ENCODE measurements around the gene SNX33. TPM values are rescaled to one million over a fixed set of nuclear protein-coding genes. Genes with fewer than 3 reads are reported as not detected.

Gene SNX33
- total RNA-seq, 2 experiments from 2014 or later, result 1.1 TPM

DNA sequence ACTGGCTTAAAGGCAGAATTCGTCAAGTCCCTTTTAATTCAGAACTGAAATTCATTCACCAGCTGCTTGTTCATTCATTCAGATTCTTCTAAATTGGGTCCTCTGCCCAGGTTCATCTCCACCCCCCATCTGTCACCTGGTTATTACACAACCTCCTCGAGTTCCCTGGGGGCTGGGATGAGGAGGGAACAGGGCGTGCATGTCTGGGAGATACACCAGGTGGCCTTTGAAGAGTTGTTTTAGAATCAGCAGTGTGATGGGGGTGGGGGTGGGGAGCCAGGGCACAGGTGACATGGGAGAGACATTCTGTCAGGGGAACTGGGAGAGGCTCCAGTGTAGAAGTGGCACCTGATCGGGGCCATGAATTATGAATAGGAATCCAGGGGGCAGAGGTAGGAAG, 8.2 kb downstream of the SNX33 start:
- CTCF ChIA-PET, result no interaction called here
- H3K36me3 Mint-ChIP-seq (ENCODE audit: low read depth), result no peaks in the 10 kb centered on the region
- no peak for DNase-seq
- no peak overlapping the region for H3K27ac Mint-ChIP-seq
- no peaks in the 10 kb centered on the region for H3K27me3 Mint-ChIP-seq (ENCODE audit: low read depth)
- H3K9me3 Mint-ChIP-seq, result no peaks in the 10 kb centered on the region
- peaks cover 12% of the 10 kb centered on the region for H3K4me1 Mint-ChIP-seq (ENCODE audit: low read depth)
- H3K4me3 Mint-ChIP-seq, result no peak overlapping the region
- intact Hi-C loops (cut with micrococcal nuclease), result no loop called here

DNA sequence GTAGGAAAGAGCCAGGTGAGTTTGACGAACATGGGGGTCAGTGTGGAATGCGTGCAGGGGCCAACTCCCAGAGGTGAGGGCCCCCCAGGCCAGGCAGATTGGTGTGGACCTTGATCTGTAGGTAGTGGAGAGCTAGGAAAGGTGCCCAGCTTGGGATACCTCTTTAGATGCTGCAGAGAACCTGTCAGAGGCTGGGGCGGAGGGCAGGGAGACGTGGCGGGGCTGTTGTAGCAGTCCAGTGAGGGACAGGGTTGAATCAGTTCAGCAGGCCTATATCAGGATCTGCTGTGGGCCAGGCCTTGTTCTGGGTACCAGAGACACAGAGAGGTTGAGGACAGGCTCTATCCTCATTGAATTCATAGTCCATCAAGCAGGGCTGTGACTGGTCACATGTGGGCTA, 8.6 kb downstream of the SNX33 start:
- Mint-ChIP-seq H3K27me3 (ENCODE audit: low read depth) (no peaks in the 10 kb centered on the region), H3K9me3 (no peaks in the 10 kb centered on the region), H3K4me1 (ENCODE audit: low read depth) (peaks cover 8% of the 10 kb centered on the region), H3K36me3 (ENCODE audit: low read depth) (no peaks in the 10 kb centered on the region), H3K27ac (no peak overlapping the region), H3K4me3 (no peak overlapping the region)
- CTCF ChIA-PET, result no interaction called here
- DNase-seq, result no peak
- intact Hi-C loops (cut with micrococcal nuclease), result no loop called here

DNA sequence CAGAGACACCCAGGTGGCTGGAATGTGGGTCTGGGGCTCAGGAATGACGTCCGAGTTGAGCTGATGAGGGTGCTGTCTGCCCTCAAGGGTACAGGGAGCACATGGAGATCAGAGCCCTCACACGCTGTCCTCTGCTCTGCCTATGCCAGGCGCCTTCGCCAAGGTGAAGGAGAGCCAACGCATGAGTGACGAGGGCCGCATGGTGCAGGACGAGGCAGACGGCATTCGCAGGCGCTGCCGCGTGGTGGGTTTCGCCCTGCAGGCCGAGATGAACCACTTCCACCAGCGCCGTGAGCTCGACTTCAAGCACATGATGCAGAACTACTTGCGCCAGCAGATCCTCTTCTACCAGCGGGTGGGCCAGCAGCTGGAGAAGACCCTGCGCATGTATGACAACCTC, 9.1 kb downstream of the SNX33 start:
- no peaks in the 10 kb centered on the region for H3K9me3 Mint-ChIP-seq
- CTCF ChIA-PET, result no interaction called here
- intact Hi-C loops (cut with micrococcal nuclease), result no loop called here
- no peaks in the 10 kb centered on the region for H3K36me3 Mint-ChIP-seq (ENCODE audit: low read depth)
- H3K4me3 Mint-ChIP-seq, result no peak overlapping the region
- no peak for DNase-seq
- no peaks in the 10 kb centered on the region for H3K27me3 Mint-ChIP-seq (ENCODE audit: low read depth)
- peaks cover 3% of the 10 kb centered on the region for H3K4me1 Mint-ChIP-seq (ENCODE audit: low read depth)
- H3K27ac Mint-ChIP-seq, result no peak overlapping the region

DNA sequence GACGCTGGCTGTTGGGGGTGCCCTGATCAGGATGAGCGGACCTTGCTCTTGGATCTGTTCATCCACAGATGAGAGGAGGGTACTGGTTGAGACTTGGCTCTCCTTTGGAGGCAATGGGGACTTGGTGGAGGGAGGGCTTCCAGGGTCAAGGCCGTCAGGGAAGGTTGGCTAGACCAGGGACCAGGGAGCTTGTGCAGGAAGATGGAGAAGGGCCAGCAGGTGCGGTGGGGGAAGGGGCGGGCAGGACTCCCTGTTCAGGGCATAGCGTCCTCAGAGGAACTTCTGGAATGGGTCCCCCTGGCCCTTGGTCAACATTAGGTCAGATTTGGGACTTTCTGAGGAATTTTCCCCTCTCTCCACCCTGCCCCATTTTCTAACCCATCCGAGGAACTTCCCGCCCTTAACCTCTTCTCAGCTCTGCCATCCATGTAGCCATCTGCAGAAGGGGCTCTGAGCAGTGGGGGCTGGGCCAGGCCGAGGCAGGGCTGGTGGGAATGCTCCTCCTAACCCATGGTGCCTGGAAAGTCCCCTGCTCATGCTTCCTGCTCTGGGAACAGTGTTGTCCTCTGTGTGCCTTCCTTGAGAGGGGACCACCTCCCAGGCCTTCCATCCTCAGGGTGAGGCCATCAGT, 11.5 kb downstream of the SNX33 start:
- CTCF ChIA-PET, result no interaction called here
- Mint-ChIP-seq H3K27ac (no peak overlapping the region), H3K36me3 (ENCODE audit: low read depth) (no peaks in the 10 kb centered on the region), H3K4me1 (ENCODE audit: low read depth) (no peaks in the 10 kb centered on the region), H3K4me3 (no peak overlapping the region), H3K9me3 (no peaks in the 10 kb centered on the region), H3K27me3 (ENCODE audit: low read depth) (no peaks in the 10 kb centered on the region)
- DNase-seq, result no peak
- intact Hi-C loops (cut with micrococcal nuclease), result no loop called here

DNA sequence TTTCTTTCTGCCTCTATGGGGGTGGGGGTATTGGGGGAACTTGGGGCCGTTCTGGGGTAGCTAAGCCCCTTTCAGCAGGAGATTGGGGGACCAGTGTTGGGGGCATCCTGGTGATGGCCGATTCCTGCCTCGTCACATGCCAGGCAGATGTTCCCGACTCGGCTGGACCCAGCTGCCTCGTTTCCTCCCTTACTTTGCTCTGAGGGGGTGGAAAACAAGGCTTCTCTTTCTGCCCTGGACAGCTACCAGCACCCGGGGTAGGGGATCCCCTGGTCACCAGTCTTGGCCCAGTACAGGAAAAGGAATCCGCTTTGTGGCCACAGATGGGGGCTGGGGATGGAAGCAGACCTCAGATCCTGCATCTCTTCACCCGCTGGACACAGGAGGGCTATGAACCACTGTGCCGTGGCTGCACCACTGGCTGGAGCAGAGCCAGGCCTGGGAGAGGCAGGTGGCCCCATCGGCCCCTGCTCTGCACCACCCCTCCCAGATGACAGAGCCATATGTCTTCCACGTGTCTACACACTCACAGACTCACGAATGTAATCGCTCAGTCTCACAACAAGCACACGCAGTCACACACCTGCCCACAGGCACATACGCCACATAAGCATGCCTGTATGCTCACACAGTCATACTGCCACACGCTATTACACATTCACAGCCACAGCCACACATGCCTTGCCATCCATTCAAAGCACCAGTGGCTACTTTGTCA, 12.4 kb downstream of the SNX33 start:
- H3K27me3 Mint-ChIP-seq (ENCODE audit: low read depth), result no peaks in the 10 kb centered on the region
- H3K27ac Mint-ChIP-seq, result no peak overlapping the region
- no peak for DNase-seq
- CTCF ChIA-PET, result no interaction called here
- no peaks in the 10 kb centered on the region for H3K4me1 Mint-ChIP-seq (ENCODE audit: low read depth)
- intact Hi-C loops (cut with micrococcal nuclease), result no loop called here
- H3K4me3 Mint-ChIP-seq, result no peak overlapping the region
- H3K36me3 Mint-ChIP-seq (ENCODE audit: low read depth), result no peaks in the 10 kb centered on the region
- no peaks in the 10 kb centered on the region for H3K9me3 Mint-ChIP-seq

DNA sequence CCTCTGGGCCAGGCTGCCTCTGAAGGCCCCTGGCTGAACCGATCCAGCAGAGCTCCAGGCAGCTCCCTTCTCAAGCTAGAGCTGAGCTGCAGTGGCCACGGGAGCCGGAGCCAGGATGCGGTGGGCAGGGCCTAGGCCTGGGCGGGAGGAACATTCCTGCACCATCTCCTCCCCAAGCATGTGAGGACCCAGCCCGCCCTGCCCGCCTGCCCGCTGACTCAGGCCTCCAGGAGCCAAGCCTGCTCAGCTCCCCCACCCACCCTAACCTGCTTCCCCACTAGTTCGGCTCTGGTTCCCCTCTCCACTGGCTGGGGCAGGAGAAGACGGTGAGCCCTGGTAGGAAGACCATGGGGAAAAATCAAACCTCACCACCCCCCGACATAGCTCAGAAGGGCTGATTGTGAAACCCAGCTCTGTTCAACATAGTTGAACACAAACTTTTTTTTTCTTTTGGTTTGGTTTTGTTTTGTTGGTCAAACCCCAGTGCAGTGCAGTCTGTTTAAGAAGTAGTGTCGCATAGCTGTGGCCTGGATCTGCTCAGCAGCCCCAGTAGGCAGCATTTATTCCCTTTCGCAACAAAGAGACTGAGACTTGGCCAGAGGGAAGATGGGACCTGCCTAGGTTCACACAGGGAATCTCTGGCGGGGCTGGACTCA, 13.5 kb downstream of the SNX33 start:
- intact Hi-C loops (cut with micrococcal nuclease), result no loop called here

DNA sequence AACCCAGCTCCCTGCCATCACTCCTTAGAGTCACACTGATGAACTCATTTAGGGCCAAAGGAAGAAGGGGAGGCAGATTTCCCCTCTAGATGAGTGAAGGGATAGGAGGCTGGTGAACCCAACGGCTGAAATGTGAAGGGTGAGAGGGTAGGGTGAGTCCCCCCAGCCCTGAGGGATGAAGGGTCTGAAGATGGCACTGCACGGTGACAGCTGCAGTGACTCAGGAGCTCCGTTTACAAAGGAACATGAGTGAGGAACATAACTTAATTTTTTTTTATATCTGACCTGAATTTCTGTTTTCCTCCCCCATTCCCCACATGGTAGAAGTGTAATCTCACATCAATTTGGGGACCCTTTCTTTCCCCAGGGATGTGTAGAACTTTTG, 14.0 kb downstream of the SNX33 start:
- Mint-ChIP-seq H3K4me1 (ENCODE audit: low read depth) (no peaks in the 10 kb centered on the region), H3K4me3 (no peak overlapping the region), H3K9me3 (no peaks in the 10 kb centered on the region), H3K27me3 (ENCODE audit: low read depth) (no peaks in the 10 kb centered on the region), H3K36me3 (ENCODE audit: low read depth) (no peaks in the 10 kb centered on the region), H3K27ac (no peak overlapping the region)
- no peak for DNase-seq
- CTCF ChIA-PET, result no interaction called here
- intact Hi-C loops (cut with micrococcal nuclease), result no loop called here

More for the DNA sequence above, 13.5 kb downstream of the SNX33 start:
- H3K36me3 Mint-ChIP-seq (ENCODE audit: low read depth), result no peaks in the 10 kb centered on the region
- CTCF ChIA-PET, result no interaction called here
- no peak overlapping the region for H3K27ac Mint-ChIP-seq
- DNase-seq, result no peak
- no peaks in the 10 kb centered on the region for H3K27me3 Mint-ChIP-seq (ENCODE audit: low read depth)
- no peaks in the 10 kb centered on the region for H3K4me1 Mint-ChIP-seq (ENCODE audit: low read depth)
- no peaks in the 10 kb centered on the region for H3K9me3 Mint-ChIP-seq
- no peak overlapping the region for H3K4me3 Mint-ChIP-seq

DNA sequence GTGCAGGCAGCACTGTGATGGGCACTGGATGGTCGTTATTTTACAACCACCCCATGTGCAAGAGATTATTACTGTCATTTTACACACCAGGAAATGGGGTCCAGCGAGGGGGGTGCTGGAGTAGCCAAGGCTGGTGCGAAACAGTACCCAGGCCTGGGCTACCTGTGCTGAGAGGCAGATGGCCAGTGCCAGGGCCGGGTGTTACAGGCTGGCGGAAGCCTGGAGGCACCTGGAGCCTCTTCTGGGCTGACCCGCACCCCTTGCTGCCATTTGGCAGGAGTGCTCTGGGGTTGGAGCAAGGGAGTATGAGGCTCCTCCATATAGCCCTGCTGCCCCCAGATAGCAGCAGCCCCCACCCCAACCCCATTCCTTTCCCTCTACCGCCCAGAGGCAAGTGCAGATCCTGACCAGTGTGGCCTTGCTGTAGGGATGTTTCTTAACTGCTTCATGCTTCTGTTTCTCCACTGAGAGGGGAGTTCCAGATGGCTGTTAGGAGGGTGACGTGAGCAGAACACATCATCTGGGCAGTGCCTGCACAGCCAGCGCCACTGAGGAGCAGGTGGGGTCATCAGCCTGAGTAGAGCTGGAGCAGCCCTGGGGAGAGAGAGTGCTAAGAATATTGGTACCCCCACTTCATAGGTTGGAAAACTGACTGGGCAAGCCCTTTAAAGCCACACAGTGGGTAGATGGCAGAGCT, 15.3 kb downstream of the SNX33 start:
- Mint-ChIP-seq H3K27me3 (ENCODE audit: low read depth) (no peaks in the 10 kb centered on the region), H3K9me3 (no peaks in the 10 kb centered on the region), H3K36me3 (ENCODE audit: low read depth) (no peaks in the 10 kb centered on the region), H3K4me1 (ENCODE audit: low read depth) (no peaks in the 10 kb centered on the region), H3K4me3 (no peak overlapping the region), H3K27ac (no peak overlapping the region)
- no peak for DNase-seq
- intact Hi-C loops (cut with micrococcal nuclease), result no loop called here
- CTCF ChIA-PET, result no interaction called here

DNA sequence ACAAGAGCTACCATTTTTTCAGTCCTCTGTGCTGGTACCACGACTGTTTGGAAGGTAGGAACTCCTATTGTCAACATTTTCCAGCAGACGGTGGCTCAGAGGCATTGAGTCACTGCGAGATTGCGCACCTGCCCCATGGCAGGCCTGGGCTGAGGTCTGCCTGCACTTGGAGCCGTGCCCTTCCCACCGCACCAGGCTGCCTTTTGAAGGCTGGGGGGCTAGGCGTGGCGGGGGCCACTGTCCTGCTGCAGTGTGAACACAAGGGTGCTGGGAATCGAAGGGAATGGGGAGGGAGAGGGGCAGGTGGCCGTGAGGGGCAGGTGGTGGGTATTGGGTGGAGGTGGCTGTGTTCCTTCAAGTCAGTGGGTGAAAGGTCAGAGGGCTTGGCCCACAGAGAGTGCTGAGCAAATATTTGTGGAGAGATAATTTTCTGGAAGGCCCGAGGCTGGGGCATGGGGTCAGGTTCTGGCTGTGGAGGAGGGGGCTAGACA, 16.3 kb downstream of the SNX33 start:
- H3K4me3 Mint-ChIP-seq, result no peak overlapping the region
- H3K4me1 Mint-ChIP-seq (ENCODE audit: low read depth), result no peaks in the 10 kb centered on the region
- H3K36me3 Mint-ChIP-seq (ENCODE audit: low read depth), result no peaks in the 10 kb centered on the region
- H3K27ac Mint-ChIP-seq, result no peak overlapping the region
- DNase-seq, result no peak
- no peaks in the 10 kb centered on the region for H3K27me3 Mint-ChIP-seq (ENCODE audit: low read depth)
- H3K9me3 Mint-ChIP-seq, result no peaks in the 10 kb centered on the region
- CTCF ChIA-PET, result no interaction called here
- intact Hi-C loops (cut with micrococcal nuclease), result no loop called here

DNA sequence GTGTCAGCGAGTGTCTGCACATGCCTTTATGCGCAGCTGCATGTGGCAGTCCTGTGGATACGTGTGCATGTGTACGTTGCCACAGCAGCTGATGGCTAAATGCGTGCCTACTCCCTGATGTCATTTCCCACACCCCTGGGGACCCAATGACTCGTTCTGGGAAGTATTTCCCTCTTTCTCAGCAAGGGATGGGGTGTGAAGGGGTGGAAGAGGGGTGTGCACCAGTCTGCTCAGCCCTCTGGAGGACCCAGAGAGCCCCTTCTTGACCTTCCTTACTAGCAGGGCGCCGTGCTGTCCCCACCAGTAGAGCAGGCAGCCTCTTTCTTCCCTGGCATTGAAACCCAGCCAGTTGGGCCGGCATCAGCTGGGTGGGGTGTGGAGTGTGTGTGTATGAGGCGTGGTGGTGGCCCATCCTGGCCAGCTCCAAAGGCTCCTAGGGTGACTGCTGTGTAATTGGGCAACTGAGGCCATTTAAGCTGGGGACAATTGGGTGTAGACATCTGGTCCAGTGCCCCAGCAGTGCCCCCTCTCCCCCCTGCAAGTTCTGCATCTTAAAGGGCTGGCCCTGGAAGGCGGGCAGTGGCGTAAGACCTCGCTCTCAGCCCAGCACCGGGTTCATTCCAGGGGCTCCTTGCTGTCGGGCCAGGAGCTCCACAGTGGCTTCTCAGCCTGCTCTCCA, 19.2 kb downstream of the SNX33 start:
- intact Hi-C loops (cut with micrococcal nuclease), result no loop called here
- H3K27ac Mint-ChIP-seq, result no peak overlapping the region
- H3K9me3 Mint-ChIP-seq, result no peaks in the 10 kb centered on the region
- H3K27me3 Mint-ChIP-seq (ENCODE audit: low read depth), result no peaks in the 10 kb centered on the region
- CTCF ChIA-PET, result no interaction called here
- no peaks in the 10 kb centered on the region for H3K36me3 Mint-ChIP-seq (ENCODE audit: low read depth)
- H3K4me1 Mint-ChIP-seq (ENCODE audit: low read depth), result no peaks in the 10 kb centered on the region
- no peak for DNase-seq
- no peak overlapping the region for H3K4me3 Mint-ChIP-seq

DNA sequence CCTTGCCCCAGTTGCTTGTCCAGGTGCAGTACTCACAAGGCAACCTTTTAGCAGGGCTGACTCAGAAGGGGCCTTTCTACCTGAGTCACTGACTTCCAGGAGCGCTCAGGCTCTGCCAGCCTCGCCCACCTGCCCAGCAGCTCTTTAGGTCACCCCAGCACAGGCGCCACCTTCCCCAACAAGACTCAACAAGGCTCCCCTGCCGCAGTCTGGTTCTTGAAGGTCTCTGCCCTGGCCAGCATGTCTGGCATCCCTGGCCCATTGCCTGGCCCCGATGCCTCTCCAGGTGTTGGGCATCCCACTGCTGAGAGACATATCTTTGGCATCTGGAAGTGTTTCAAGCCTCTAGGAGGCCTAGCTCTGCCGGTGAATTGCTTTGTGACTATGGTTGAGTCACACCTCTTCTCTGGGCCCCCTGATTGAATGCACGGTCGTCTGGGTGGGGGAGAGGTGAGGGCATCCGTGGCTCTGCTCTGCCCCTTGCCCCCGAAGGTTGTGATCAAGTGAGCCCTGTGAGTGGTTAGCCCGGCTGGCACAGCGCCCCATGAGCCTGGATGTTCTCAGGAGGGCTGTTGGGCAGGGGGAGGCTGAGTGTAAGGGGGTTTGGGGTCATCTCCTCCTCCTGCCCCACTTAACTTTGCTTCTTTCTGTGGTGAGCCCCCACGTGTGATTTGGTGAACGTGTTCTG, 21.6 kb downstream of the SNX33 start:
- DNase-seq, result no peak
- no peaks in the 10 kb centered on the region for H3K9me3 Mint-ChIP-seq

DNA sequence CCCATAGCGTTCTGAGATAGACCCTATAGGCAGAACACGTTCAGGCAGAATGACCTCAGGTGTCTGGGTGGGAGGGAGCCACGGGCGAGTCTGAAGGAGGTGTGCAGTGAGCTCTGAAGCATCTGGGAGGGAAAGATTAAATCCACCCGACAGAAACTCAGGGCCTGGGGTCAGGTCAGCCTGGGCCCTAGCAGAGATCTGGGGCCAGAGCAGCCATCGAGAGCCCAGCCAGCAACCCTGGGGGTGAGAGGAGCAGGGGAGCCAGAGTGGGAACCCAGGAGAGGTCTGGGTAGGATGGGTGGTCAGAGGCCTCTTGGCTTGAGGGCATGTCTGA, 22.1 kb downstream of the SNX33 start:
- intact Hi-C loops (cut with micrococcal nuclease), result no loop called here
- H3K4me1 Mint-ChIP-seq (ENCODE audit: low read depth), result no peaks in the 10 kb centered on the region
- DNase-seq, result no peak
- H3K36me3 Mint-ChIP-seq (ENCODE audit: low read depth), result no peaks in the 10 kb centered on the region
- H3K4me3 Mint-ChIP-seq, result no peak overlapping the region
- H3K27me3 Mint-ChIP-seq (ENCODE audit: low read depth), result no peaks in the 10 kb centered on the region
- H3K27ac Mint-ChIP-seq, result no peak overlapping the region
- CTCF ChIA-PET, result no interaction called here
- H3K9me3 Mint-ChIP-seq, result no peaks in the 10 kb centered on the region

More for the DNA sequence above, 21.6 kb downstream of the SNX33 start:
- Mint-ChIP-seq H3K4me3 (no peak overlapping the region), H3K4me1 (ENCODE audit: low read depth) (no peaks in the 10 kb centered on the region), H3K36me3 (ENCODE audit: low read depth) (no peaks in the 10 kb centered on the region), H3K27me3 (ENCODE audit: low read depth) (no peaks in the 10 kb centered on the region), H3K27ac (no peak overlapping the region)
- CTCF ChIA-PET, result interaction anchor here (0.9 kb wide), 1 partner anchor 12 kb away, joined by 4 read pairs; no protein-coding TSS in a partner anchor
- intact Hi-C loops (cut with micrococcal nuclease), result no loop called here

All from activated naive CD4-positive, alpha-beta T cell treated with anti-CD3 and anti-CD28 coated beads for 36 hours (primary cell).